Right cardiac atrium (tissue), 5 donors: ENCODE results near the gene MORC1. TPM values are rescaled to one million over a fixed set of nuclear protein-coding genes. Genes with fewer than 3 reads are reported as not detected.
A peak's percentile ranks its signal among the peaks of the same experiment; 100 is the strongest.
"Not testable (repeated sequence)": the region's sequence is repeated elsewhere in the genome, so short reads cannot be mapped to it uniquely, and the experiment has no call there.

Experiments used
- ATAC-seq, 2 donors: fragments of 200-7000 bp; cut with Tn5 transposase; one replicate each; pipeline versions ENCODE4 v1.8.0 to v1.9.1; 2020; ENCODE audit warnings: moderate library complexity in 2 of 2, mild to moderate bottlenecking in 1 of 2
- DNase-seq, 3 donors: peaks; one replicate each; pipeline ENCODE4 v3.0.0-alpha.2; 2020
- H3K27ac ChIP-seq: one replicate; pipeline ENCODE4 v1.5.1; 2013; ENCODE audit warnings: mild to moderate bottlenecking, low read length, control low read depth, moderate library complexity
- H3K27me3 ChIP-seq: one replicate; pipeline ENCODE4 v1.6.1; 2013; ENCODE audit not compliant: control insufficient read depth, insufficient read depth
- H3K4me1 ChIP-seq: one replicate; pipeline ENCODE4 v1.6.1; 2013; ENCODE audit warnings: low read length; ENCODE audit not compliant: control insufficient read depth, insufficient read depth
- H3K4me3 ChIP-seq: one replicate; pipeline ENCODE4 v1.5.1; 2013; ENCODE audit warnings: low read length, control low read depth
- H3K9me3 ChIP-seq: one replicate; pipeline ENCODE4 v1.6.1; 2013; ENCODE audit warnings: low read length; ENCODE audit not compliant: control insufficient read depth
- WGBS: extraction: QIAGEN DNeasy Blood & Tissue Kit; methylation state at CpG from one replicate; pipeline ENCODE4 v1.1.7; 2013; 5-methylcytosine and 5-hydroxymethylcytosine counted together
- intact Hi-C, 4 donors: fragments of 100-400 bp; cut with DNase I; formaldehyde crosslinking; loops; one replicate each; pipeline versions ENCODE4 v1.11.0 to v1.14.0; 2022 to 2023
- polyA plus RNA-seq: library from polyadenylated mRNA; stranded (reverse); fragments of 200-250 nt; gene quantifications from one replicate; pipeline ENCODE4 v1.2.3, GENCODE V29; 2013
- total RNA-seq, 4 donors: library from RNA; stranded (reverse); fragmentation: NEBNext Ultra II Directional; extraction: Animal tissue kit (Norgen Biotek cat#: 25700); gene quantifications; one replicate each; pipeline ENCODE4 v1.2.1, GENCODE V29; 2021
- donor health status: healthy with polysubstance abuse.
- donor health status: DM: no; HTN: yes; CAD: no.
- donor health status: DM: no; HTN: no; CAD: no.
- donor health status: DM: no; HTN: yes; CAD: no; lungs with severe emphysema.
- donor health status: DM: yes; HTN: yes; CAD: no.

MORC1 gene
- total and polyA plus RNA-seq, 5 donors, result not detected

- H3K27me3 ChIP-seq, ATAC-seq, H3K27ac ChIP-seq, H3K9me3 ChIP-seq, intact Hi-C loops, H3K4me3 ChIP-seq, DNase-seq, H3K4me1 ChIP-seq: not testable (repeated sequence)
- 95% methylated on average over 5 of the region's 5 CpGs for WGBS
Measured at GRCh38 chr3:109133474-109133816, 15.5 kb upstream of the MORC1 start.

- H3K27ac ChIP-seq, result no peak overlapping the region
- DNase-seq (no peak), ATAC-seq (no peak)
- H3K4me1 ChIP-seq, result no peaks in the 10 kb centered on the region
- H3K4me3 ChIP-seq, result no peak overlapping the region
- WGBS, result 76% methylated on average over 5 of the region's 5 CpGs
- H3K9me3 ChIP-seq, result no peaks in the 10 kb centered on the region
- intact Hi-C loops, result no loop called here
- H3K27me3 ChIP-seq, result no peaks in the 10 kb centered on the region
Measured at GRCh38 chr3:109132801-109133473, 15.0 kb upstream of the MORC1 start.

- H3K27ac ChIP-seq, result no peak overlapping the region
- no peaks in the 10 kb centered on the region for H3K4me1 ChIP-seq
- intact Hi-C loops, result no loop called here
- ATAC-seq, result no peak
- DNase-seq, result no peak
- H3K9me3 ChIP-seq, result no peaks in the 10 kb centered on the region
- no peaks in the 10 kb centered on the region for H3K27me3 ChIP-seq
- WGBS, result 72% methylated on average over 4 of the region's 4 CpGs
- H3K4me3 ChIP-seq, result no peak overlapping the region
Measured at GRCh38 chr3:109131276-109131675, 13.3 kb upstream of the MORC1 start.

- 75% methylated on average over 2 of the region's 2 CpGs for WGBS
- no peak overlapping the region for H3K4me3 ChIP-seq
- no peak for ATAC-seq
- intact Hi-C loops, result no loop called here
- no peak for DNase-seq
- H3K27me3 ChIP-seq, result no peaks in the 10 kb centered on the region
- no peaks in the 10 kb centered on the region for H3K4me1 ChIP-seq
- H3K27ac ChIP-seq, result no peak overlapping the region
- no peaks in the 10 kb centered on the region for H3K9me3 ChIP-seq
Measured at GRCh38 chr3:109127553-109127952, 9.6 kb upstream of the MORC1 start.

- intact Hi-C loops, result no loop called here
- Histone ChIP-seq H3K27ac (no peak overlapping the region), H3K9me3 (no peaks in the 10 kb centered on the region), H3K27me3 (no peaks in the 10 kb centered on the region), H3K4me1 (no peaks in the 10 kb centered on the region), H3K4me3 (no peak overlapping the region)
- DNase-seq (no peak), ATAC-seq (no peak)
Measured at GRCh38 chr3:109125902-109126301, 8.0 kb upstream of the MORC1 start.

GRCh38 chr3:109122690-109123089 is 4.8 kb upstream of the MORC1 start:
- DNase-seq (no peak), ATAC-seq (no peak)
- Histone ChIP-seq H3K27me3 (no peaks in the 10 kb centered on the region), H3K9me3 (no peaks in the 10 kb centered on the region), H3K27ac (no peak overlapping the region), H3K4me1 (no peaks in the 10 kb centered on the region), H3K4me3 (no peak overlapping the region)
- intact Hi-C loops, result no loop called here

- no peak for ATAC-seq
- H3K27me3 ChIP-seq, result no peaks in the 10 kb centered on the region
- WGBS, result 90% methylated on average over 7 of the region's 7 CpGs
- no peaks in the 10 kb centered on the region for H3K9me3 ChIP-seq
- intact Hi-C loops, result no loop called here
- no peak for DNase-seq
- H3K4me1 ChIP-seq, result no peaks in the 10 kb centered on the region
- H3K4me3 ChIP-seq, result no peak overlapping the region
- no peak overlapping the region for H3K27ac ChIP-seq
Measured at GRCh38 chr3:109118584-109118983, 650 bp upstream of the MORC1 start.

- H3K27ac ChIP-seq, result no peak overlapping the region
- no peak for ATAC-seq
- H3K27me3 ChIP-seq, result no peaks in the 10 kb centered on the region
- intact Hi-C loops, result no loop called here
- WGBS, result 70% methylated on average over 2 of the region's 2 CpGs
- no peaks in the 10 kb centered on the region for H3K4me1 ChIP-seq
- H3K4me3 ChIP-seq, result no peak overlapping the region
- no peaks in the 10 kb centered on the region for H3K9me3 ChIP-seq
- DNase-seq, result no peak
Measured at GRCh38 chr3:109116031-109116430, 1.9 kb downstream of the MORC1 start.

GRCh38 chr3:109115451-109115850 is 2.5 kb downstream of the MORC1 start:
- Histone ChIP-seq H3K27me3 (no peaks in the 10 kb centered on the region), H3K9me3 (no peaks in the 10 kb centered on the region), H3K27ac (no peak overlapping the region), H3K4me1 (no peaks in the 10 kb centered on the region), H3K4me3 (no peak overlapping the region)
- DNase-seq (no peak), ATAC-seq (no peak)
- intact Hi-C loops, result no loop called here
- 69% methylated on average over 2 of the region's 2 CpGs for WGBS

GRCh38 chr3:109114746-109115145 is 3.2 kb downstream of the MORC1 start:
- Histone ChIP-seq H3K9me3 (no peaks in the 10 kb centered on the region), H3K27me3 (no peaks in the 10 kb centered on the region), H3K4me3 (no peak overlapping the region), H3K27ac (no peak overlapping the region), H3K4me1 (no peaks in the 10 kb centered on the region)
- no peak for ATAC-seq
- no peak for DNase-seq
- intact Hi-C loops, result no loop called here
- 79% methylated on average over 4 of the region's 4 CpGs for WGBS

- Histone ChIP-seq H3K4me1 (no peaks in the 10 kb centered on the region), H3K9me3 (no peaks in the 10 kb centered on the region), H3K27ac (no peak overlapping the region), H3K27me3 (no peaks in the 10 kb centered on the region), H3K4me3 (no peak overlapping the region)
- DNase-seq, result no peak
- peak in 1 of 2 donors; percentile 36 for ATAC-seq
- intact Hi-C loops, result no loop called here
- WGBS, result 54% methylated on average over 4 of the region's 4 CpGs
Measured at GRCh38 chr3:109112946-109113760, 4.8 kb downstream of the MORC1 start.
